ENCODE data around the gene MEIS2.

MEIS2 gene

DNA sequence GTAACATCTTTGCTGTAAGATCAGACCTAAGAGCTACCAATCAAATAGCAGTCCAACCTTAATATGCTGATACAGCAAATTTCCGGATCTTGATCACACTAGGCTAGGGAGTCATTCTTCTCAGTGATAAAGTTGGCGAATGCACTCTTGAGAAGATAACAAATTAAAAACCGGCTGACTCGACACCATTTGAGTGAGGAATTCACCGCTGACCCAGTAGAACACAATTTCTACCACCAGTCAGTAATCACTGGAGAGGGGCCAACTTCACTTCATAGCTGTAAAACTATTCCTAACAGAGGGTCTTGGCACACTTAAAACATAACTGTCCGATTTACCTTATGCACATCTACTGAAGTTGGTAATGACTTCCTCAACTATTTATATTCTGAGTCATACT lies 47.2 kb downstream of the MEIS2 start:
- TF ChIP-seq CTCF (conservative IDR thresholded peaks at IDR 0.05; ENCODE audit: low read depth, low read length) = no peak
- H3K36me3 ChIP-seq (ENCODE audit: insufficient read depth) = no peaks in the 10 kb centered on the region
- no peaks in the 10 kb centered on the region for H3K4me1 ChIP-seq (ENCODE audit: low read depth, poor library complexity, severe bottlenecking)
- no peaks in the 10 kb centered on the region for H3K79me2 ChIP-seq (ENCODE audit: insufficient read depth, low read depth)
- H3K27ac ChIP-seq = no peak overlapping the region
- no peak overlapping the region for H3K4me3 ChIP-seq (IDR thresholded peaks at IDR 0.05; ENCODE audit: insufficient read depth, low read depth, low read length)
- no peak overlapping the region for H2AFZ ChIP-seq (ENCODE audit: low read depth)
- H3K4me2 ChIP-seq = no peak overlapping the region
- H3K9ac ChIP-seq = no peak overlapping the region
- H3K27me3 ChIP-seq (ENCODE audit: insufficient read depth, low read depth) = no peaks in the 10 kb centered on the region
- H4K20me1 ChIP-seq (ENCODE audit: insufficient read depth) = no peaks in the 10 kb centered on the region

DNA sequence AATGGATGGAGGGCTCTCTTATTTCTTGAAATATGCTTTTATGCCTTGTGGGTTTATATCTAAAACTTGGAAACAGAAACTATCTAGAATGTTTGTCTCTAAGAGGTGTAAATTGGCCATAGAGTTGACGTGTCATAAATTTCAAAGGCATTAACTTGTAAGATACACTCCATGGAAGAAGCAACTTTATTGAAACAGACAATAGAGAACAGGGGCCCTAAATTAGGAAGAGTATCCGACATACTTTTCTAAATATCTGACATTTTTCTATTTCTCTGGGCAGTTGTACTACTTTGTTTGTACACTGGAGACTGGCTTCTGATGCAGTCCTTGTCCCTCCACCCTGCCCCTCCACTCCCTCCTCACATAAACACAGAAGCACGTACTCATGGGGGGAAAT lies 50.0 kb downstream of the MEIS2 start:
- H3K9ac ChIP-seq = no peak overlapping the region
- H3K4me3 ChIP-seq (IDR thresholded peaks at IDR 0.05; ENCODE audit: insufficient read depth, low read depth, low read length) = no peak overlapping the region
- no peak overlapping the region for H3K27ac ChIP-seq
- H3K36me3 ChIP-seq (ENCODE audit: insufficient read depth) = no peaks in the 10 kb centered on the region
- TF ChIP-seq CTCF (conservative IDR thresholded peaks at IDR 0.05; ENCODE audit: low read depth, low read length) = no peak
- H4K20me1 ChIP-seq (ENCODE audit: insufficient read depth) = no peaks in the 10 kb centered on the region
- H3K4me1 ChIP-seq (ENCODE audit: low read depth, poor library complexity, severe bottlenecking) = no peaks in the 10 kb centered on the region
- no peak overlapping the region for H3K4me2 ChIP-seq
- no peaks in the 10 kb centered on the region for H3K79me2 ChIP-seq (ENCODE audit: insufficient read depth, low read depth)
- no peak overlapping the region for H2AFZ ChIP-seq (ENCODE audit: low read depth)
- H3K27me3 ChIP-seq (ENCODE audit: insufficient read depth, low read depth) = no peaks in the 10 kb centered on the region

GRCh38 chr15:37046876-37047614 lies 53.3 kb downstream of the MEIS2 start:
- Histone ChIP-seq H2AFZ (ENCODE audit: low read depth) (no peak overlapping the region), H3K4me2 (no peak overlapping the region), H3K4me3 (IDR thresholded peaks at IDR 0.05; ENCODE audit: insufficient read depth, low read depth, low read length) (no peak overlapping the region), H3K27ac (no peak overlapping the region), H3K4me1 (ENCODE audit: low read depth, poor library complexity, severe bottlenecking) (no peaks in the 10 kb centered on the region), H3K36me3 (ENCODE audit: insufficient read depth) (no peaks in the 10 kb centered on the region), H4K20me1 (ENCODE audit: insufficient read depth) (no peaks in the 10 kb centered on the region), H3K27me3 (ENCODE audit: insufficient read depth, low read depth) (no peaks in the 10 kb centered on the region), H3K9ac (no peak overlapping the region), H3K79me2 (ENCODE audit: insufficient read depth, low read depth) (no peaks in the 10 kb centered on the region)
- no peak for TF ChIP-seq CTCF (conservative IDR thresholded peaks at IDR 0.05; ENCODE audit: low read depth, low read length)

DNA sequence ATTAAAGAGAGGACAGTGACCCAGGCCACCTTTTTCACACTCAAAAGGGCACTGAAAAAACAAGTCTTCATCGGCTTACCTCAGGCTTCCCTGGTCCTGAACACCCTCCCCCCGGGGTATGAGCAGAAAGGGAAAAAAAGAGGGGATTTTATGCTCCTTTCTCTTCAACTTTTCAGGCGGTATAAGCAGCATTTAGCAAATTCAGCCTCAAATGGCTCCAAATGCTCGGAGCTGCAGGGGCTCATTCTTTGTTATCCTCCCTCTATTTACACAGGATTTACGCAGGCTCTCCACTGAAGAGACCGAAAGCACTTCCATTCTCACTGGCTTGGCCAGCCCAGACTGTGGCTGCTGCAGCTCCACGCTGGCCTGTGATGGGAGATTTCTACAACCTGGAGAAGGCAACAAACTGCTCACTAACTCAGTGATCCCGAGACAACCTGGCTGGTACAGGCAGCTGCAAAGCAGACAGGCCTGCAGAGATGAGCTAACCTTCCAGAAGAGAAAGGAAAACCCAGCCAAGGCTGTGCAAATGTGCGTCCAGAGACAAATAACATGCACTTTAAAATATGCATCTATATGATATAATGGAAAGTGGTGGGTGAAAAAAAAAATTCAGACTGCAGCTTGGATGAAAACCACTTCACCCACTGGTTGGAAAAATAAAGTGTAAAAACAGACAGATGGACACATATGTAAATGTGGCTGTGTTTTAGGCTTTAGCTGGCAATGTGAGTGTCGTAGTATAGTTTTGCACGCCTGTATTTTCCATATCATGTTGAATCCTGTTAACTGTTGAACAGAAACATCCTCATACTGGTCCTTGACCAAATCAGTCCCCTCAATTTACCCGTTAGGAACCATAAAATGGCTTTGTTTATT lies 54.2 kb downstream of the MEIS2 start:
- Histone ChIP-seq H2AFZ (ENCODE audit: low read depth) (no peak overlapping the region), H3K36me3 (ENCODE audit: insufficient read depth) (no peaks in the 10 kb centered on the region), H3K27me3 (ENCODE audit: insufficient read depth, low read depth) (no peaks in the 10 kb centered on the region), H4K20me1 (ENCODE audit: insufficient read depth) (no peaks in the 10 kb centered on the region), H3K27ac (no peak overlapping the region), H3K4me3 (IDR thresholded peaks at IDR 0.05; ENCODE audit: insufficient read depth, low read depth, low read length) (no peak overlapping the region), H3K4me2 (no peak overlapping the region), H3K9ac (no peak overlapping the region), H3K4me1 (ENCODE audit: low read depth, poor library complexity, severe bottlenecking) (no peaks in the 10 kb centered on the region), H3K79me2 (ENCODE audit: insufficient read depth, low read depth) (no peaks in the 10 kb centered on the region)
- TF ChIP-seq CTCF (conservative IDR thresholded peaks at IDR 0.05; ENCODE audit: low read depth, low read length) = no peak

All from KMS-11 (cell line).